NT2/D1 (cell line): ENCODE measurements around the gene CD79A.

Experiments
- SUZ12 ChIP-seq: IDR thresholded peaks from 2 replicates; pipeline ENCODE4 v1.6.1; 2011; ENCODE audit not compliant: insufficient read length, insufficient read depth; ENCODE audit errors: extremely low read depth
- YY1 ChIP-seq: IDR thresholded peaks from 2 replicates; pipeline ENCODE4 v1.6.1; 2011; ENCODE audit not compliant: insufficient read length, insufficient read depth

- TF ChIP-seq YY1: no peak
- TF ChIP-seq SUZ12: no peak
Measured at GRCh38 chr19:41859213-41859617, 17.9 kb upstream of the CD79A start.
